Kidney glomerular epithelial cell (primary cell): ENCODE measurements around the gene POU2AF2.
"Not testable (repeated sequence)": the region's sequence is repeated elsewhere in the genome, so short reads cannot be mapped to it uniquely, and the experiment has no call there.

Source experiments
- DNase-seq: peaks from one replicate; lab custom pipeline; 2025; lab: John Stamatoyannopoulos, UW

Gene POU2AF2

GRCh38 chr11:111258046-111258445 is 12.5 kb downstream of the POU2AF2 start:
- no peak for DNase-seq

- DNase-seq, result no peak
These were observed 14.4 kb downstream of the POU2AF2 start for GRCh38 chr11:111259896-111260295.

DNA sequence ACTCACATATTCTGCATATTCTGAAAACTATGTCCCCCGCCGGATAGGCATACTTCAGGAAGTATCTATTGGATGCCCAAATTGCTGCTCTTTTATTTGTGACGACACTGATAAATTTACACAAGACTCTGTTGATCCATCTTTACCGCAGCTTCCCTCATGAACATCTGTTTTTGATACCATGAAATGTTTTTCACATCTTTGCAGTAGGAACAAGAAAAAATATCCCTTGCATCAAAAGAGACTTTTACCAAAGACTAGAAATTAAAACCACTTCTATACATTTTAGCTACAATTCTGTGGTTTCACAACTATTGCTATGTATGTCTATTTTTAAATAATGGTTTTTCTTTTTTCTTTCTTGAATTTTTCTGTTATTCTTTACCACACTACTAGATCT is 15.3 kb downstream of the POU2AF2 start:
- no peak for DNase-seq

DNA sequence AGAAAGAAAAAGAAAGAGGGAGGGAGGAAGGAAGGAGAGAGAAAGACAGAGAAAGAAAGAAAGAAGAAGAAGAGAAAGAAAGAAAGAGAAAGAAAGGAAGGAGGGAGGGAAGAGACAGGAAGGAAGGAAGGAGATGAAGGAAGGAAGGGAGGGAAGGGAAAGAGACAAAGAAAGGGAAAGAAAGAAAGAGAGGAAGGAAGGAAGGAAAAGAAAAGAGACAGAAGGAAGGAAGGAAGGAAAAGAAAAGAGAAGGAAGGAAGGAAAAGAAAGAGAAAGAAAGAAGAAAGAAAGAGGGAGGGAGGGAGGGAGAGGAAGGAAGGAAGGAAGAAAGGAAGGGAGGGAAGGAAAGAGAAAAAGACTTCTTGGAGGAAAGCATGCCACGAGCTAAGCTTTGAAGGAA is 19.1 kb downstream of the POU2AF2 start:
- DNase-seq, result no peak

GRCh38 chr11:111265421-111265820 is 19.9 kb downstream of the POU2AF2 start:
- no peak for DNase-seq

DNA sequence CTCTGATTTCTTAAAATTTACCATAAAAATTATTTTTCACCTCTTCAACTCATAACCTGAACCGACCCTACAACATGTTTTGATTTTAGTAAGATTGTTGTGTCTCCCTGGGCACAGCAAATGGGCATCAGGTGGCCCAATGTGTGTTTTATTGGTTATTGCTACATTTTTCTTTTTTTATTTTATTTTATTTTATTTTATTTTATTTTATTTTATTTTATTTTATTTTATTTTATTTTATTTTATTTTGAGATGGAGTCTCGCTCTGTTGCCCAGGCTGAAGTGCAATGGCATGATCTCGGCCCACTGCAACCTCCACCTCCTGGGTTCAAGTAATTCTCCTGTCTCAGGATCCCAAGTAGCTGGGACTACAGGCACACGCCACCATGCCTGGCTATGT is 22.8 kb downstream of the POU2AF2 start:
- DNase-seq, result not testable (repeated sequence)

DNA sequence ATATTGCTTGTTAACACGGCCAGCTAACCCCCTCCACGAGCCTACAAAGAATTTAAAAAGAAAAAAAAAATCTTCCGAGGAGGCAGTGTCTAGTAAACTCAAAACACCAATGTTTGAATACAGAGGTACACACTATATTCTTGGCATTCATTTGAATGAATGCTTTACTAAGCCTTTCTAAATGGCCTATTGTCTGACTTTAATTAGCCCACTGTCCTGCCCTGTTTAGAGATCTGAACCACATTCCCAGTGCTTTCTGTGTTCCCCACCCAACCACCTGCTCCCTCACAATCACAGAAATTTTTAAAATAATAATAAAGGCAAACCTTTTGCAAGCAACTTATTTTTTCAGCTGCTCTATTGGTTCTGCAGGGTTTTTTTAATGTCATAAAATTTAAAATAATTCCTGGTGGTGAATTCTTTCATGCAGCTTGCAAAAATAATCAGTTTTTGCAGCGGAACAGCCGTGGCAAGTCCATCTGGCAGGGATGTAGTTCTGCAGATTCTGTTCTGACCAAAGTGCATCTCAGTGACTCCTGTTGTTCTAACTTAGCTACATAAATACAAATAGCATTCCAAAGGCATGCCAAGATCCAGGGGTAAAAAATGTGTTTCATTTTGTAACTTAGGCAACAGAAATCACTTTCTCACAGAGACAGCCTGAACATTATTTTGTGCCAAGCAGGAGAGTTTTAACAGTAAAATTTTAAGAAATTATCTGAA is 23.8 kb downstream of the POU2AF2 start:
- no peak for DNase-seq

DNA sequence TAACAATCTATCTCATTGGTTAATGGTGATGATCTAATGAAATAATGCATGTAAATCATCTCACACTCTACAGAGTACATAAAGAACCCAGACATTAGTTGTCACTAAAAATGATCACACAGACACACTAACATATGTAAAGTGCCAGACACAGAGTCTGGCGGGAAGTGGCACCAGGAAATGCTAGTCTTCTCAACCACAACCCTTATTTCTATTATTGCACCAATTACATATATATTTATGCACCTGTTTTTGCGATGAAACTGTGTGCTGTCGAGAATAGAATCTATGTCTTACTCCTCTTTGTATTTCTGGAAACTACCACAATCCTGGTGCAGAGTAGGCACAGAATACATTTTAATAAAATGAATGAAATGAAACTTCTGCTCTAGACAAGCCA is 26.9 kb downstream of the POU2AF2 start:
- DNase-seq, result no peak

DNA sequence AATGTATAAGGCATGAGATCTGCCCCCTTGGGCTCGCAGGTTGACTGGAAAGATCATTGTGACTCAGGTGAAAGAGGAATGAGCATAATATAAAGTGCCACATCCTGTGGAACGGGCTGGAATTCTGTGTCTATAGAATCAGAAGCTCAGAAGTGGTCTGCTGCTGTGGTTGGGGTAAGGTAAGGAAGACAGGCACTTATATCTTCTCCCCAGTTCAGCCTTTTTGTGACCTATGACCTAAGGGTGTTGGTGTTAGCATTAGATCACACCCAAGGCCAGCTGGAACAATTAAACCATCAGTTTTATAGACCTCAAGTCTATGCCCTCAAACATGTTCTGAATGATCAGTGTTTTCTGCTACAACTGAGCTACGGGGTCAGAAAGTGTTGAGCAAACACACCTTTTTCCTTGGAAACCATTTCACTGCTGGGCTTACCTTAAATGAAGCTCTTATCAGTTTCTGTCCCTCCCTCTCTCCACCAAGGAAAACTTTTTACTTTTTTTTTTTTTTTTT is 37.1 kb downstream of the POU2AF2 start:
- no peak for DNase-seq

- no peak for DNase-seq
These were observed 38.5 kb downstream of the POU2AF2 start for GRCh38 chr11:111283945-111284481.

- DNase-seq, result no peak
These were observed 39.9 kb downstream of the POU2AF2 start for GRCh38 chr11:111285189-111286091.

- no peak for DNase-seq
These were observed 46.2 kb downstream of the POU2AF2 start for GRCh38 chr11:111291764-111292163.

DNA sequence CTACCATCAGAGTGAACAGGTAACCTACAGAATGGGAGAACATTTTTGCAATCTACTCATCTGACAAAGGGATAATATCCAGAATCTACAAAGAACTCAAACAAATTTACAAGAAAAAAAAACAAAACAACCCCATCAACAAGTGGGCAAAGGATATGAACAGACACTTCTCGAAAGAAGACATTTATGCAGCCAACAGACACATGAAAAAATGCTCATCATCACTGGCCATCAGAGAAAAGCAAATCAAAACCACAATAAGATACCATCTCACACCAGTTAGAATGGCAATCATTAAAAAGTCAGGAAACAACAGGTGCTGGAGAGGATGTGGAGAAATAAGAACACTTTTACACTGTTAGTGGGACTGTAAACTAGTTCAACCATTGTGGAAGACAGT is 46.9 kb downstream of the POU2AF2 start:
- not testable (repeated sequence) for DNase-seq

GRCh38 chr11:111296196-111296595 is 50.7 kb downstream of the POU2AF2 start:
- DNase-seq, result no peak

DNA sequence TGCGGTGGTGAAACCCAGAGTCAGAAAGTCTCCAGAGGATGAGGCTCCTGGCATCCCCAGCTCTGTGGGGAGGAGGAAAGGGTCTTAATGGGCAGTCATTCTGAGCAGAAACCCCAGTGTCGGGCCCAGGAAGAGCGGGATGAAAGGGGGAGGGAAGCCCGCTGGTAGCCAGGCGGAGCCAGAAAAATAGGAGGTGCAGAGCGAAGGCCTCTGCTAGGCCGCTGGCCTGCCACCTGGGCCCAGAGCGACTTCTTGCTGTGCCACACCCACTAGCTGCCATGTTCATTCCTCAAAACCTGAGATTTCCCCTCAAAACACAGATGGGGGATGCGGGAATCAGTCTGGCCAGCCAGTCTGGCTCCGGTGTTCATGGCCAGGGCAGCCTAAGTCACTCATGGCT is 52.2 kb downstream of the POU2AF2 start:
- no peak for DNase-seq

DNA sequence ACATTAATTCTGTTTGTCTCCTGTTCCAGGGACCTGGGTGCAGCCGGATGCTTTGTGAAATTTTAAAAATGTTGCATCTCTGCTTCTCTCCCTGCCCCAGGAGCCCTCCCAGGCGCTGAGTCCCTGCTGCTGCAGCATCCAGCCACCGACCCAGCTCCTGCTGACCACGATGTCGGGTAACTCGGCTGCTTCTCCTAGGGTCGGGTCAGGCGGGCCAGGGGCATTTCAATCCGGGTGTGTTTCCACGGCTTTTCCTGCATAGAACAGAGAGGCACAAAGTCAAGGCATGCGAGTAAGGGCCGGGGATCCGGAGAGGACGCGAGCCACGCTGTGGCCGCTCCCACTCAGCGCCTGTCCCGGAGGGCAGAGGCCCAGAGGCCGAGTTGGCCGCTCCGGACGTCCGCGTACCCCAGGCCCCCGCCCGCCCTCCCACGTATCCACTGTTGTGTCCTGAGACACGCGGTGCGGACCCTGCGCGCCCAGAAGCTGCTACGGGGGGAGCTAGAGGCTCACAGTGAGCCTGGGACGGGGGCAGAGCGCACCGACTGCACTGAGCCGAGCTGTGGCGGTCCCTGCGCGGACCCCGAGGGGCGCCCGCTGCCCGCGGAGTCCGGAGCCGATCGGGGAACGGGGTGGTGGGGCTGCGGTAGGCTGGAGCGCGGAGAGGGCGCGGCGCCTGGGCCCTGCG is 53.0 kb downstream of the POU2AF2 start, which contains the start of gene POU2AF3:
POU2AF3 (plus strand) TSS at position 134 of the 688 bp plus-strand sequence; CDS start at position 170, 36 bp downstream.
- DNase-seq, result no peak

- peak; percentile 12 for DNase-seq
These were observed 53.8 kb downstream of the POU2AF2 start for GRCh38 chr11:111299101-111300026.

DNA sequence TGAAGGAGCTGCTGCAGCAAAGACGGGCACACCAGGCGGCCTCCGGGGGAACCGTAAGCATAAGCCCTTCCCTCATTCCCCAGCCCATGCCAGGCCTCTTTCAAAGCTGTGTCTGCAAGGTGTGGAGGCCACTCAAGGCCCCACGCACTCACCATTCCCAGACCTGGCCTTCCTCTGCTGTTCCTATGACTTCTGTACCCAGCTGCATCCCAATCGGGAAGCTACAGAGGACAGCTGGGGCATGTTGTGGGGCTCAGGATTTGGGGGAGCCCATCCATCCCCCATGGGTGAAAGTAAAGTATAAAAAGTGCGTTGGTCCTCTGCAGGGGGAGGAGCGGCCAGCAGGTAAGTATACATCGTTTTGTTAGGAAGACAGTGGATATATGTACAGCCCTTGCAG is 55.0 kb downstream of the POU2AF2 start:
- DNase-seq, result no peak

- no peak for DNase-seq
These were observed 55.7 kb downstream of the POU2AF2 start for GRCh38 chr11:111301004-111301841.

GRCh38 chr11:111301842-111302118 is 56.3 kb downstream of the POU2AF2 start:
- no peak for DNase-seq
